OCI-LY3 (cell line): Measurements from ENCODE around the gene NME8.

Source experiments
- EZH2phosphoT487 ChIP-seq: fragments of 200-600 bp; shearing (Covaris generic); IDR thresholded peaks from 2 replicates; pipeline ENCODE4 v1.6.1; 2018; ENCODE audit warnings: antibody characterized with exemption, mixed run types, low read depth
- TF ChIP-seq, protein P1 (sequence below): fragments of 200-600, 300-600 bp; sonication (generic); IDR thresholded peaks from 2 replicates; pipeline ENCODE4 v1.5.1; 2014; ENCODE audit warnings: antibody characterized with exemption, low read length, low read depth

DNA sequence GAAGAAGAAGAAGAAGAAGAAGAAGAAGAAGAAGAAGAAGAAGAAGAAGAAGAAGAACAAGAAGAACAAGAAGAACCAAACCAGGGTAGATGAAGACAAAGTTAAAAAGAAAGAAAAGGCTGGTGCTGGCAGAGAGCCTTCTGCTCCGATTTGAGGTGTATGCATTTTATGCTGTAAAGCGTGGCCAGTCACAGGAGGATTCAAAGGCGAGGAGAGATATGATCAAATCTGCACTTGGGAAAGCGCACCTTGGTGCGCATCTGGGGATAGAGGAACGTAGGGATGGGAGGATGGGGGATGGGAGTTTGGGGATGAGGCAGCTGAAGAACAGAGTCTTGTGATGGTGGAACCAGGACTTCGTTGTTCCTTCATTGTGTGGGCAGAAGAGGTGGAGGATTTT, at the start of gene NME8:
- TF ChIP-seq, protein P1, sequence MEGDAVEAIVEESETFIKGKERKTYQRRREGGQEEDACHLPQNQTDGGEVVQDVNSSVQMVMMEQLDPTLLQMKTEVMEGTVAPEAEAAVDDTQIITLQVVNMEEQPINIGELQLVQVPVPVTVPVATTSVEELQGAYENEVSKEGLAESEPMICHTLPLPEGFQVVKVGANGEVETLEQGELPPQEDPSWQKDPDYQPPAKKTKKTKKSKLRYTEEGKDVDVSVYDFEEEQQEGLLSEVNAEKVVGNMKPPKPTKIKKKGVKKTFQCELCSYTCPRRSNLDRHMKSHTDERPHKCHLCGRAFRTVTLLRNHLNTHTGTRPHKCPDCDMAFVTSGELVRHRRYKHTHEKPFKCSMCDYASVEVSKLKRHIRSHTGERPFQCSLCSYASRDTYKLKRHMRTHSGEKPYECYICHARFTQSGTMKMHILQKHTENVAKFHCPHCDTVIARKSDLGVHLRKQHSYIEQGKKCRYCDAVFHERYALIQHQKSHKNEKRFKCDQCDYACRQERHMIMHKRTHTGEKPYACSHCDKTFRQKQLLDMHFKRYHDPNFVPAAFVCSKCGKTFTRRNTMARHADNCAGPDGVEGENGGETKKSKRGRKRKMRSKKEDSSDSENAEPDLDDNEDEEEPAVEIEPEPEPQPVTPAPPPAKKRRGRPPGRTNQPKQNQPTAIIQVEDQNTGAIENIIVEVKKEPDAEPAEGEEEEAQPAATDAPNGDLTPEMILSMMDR = no peak
- no peak for TF ChIP-seq EZH2phosphoT487
